ENCODE measurements around the gene NPY2R. TPM values are rescaled to one million over a fixed set of nuclear protein-coding genes. Genes with fewer than 3 reads are reported as not detected.

The NPY2R gene
- total and polyA plus RNA-seq, 2 donors = 0.24 to 1.3 TPM

GRCh38 chr4:155228713-155229112 is 20.3 kb downstream of the NPY2R start:
- DNase-seq (ENCODE audit: extremely low spot score) = no peak
- Histone ChIP-seq H3K27ac (ENCODE audit: low read depth) (no peak overlapping the region), H3K36me3 (ENCODE audit: insufficient read depth) (no peaks in the 10 kb centered on the region), H3K4me1 (ENCODE audit: insufficient read depth) (no peaks in the 10 kb centered on the region), H3K4me3 (ENCODE audit: low read depth, low read length) (no peak overlapping the region)

DNA sequence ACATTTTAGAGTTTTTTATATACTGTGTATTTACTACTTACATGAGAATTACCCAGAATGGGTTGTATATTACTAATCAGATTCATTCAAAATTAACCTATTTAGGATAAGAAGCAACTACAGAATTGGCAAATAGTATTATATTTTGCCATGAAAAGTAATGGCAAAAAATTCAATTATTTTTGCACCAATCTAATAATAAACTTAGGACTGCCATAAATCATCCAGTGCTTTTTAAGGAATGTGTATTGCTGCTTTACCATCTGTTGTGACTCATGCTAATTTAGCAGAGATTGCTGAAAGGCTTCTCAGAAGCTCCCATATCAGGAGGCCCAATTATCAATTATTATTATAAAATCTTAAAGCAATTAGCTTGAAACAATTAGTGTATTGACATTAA is 24.0 kb downstream of the NPY2R start:
- H3K4me3 ChIP-seq (ENCODE audit: low read depth, low read length) = no peak overlapping the region
- H3K4me1 ChIP-seq (ENCODE audit: insufficient read depth) = no peaks in the 10 kb centered on the region
- no peaks in the 10 kb centered on the region for H3K36me3 ChIP-seq (ENCODE audit: insufficient read depth)
- no peak overlapping the region for H3K27ac ChIP-seq (ENCODE audit: low read depth)
- no peak for DNase-seq (ENCODE audit: extremely low spot score)

DNA sequence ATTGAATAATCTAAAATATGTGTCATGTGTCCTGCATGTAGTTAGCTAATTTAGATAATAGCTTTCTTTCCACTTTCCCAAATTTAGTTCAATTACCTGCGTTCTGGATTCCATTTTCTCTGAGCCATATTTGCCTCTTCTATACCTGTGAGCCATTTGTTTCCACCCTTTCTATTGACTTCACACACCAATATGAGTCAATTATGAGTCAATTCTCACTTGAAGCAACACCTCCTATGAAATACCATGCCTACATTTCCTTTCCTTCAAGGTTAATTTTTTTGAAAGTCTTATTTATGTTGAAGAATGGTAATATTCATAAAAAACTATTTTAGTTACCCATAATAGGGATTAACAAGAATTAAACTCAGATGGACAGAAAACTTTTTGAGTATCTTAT is 25.8 kb downstream of the NPY2R start:
- H3K4me1 ChIP-seq (ENCODE audit: insufficient read depth) = no peaks in the 10 kb centered on the region

GRCh38 chr4:155237567-155237966 is 29.1 kb downstream of the NPY2R start:
- 67% methylated on average over 1 of the region's 1 CpG for WGBS
- Histone ChIP-seq H3K36me3 (ENCODE audit: insufficient read depth) (no peaks in the 10 kb centered on the region), H3K27ac (ENCODE audit: low read depth) (no peak overlapping the region), H3K4me1 (ENCODE audit: insufficient read depth) (no peaks in the 10 kb centered on the region), H3K4me3 (ENCODE audit: low read depth, low read length) (no peak overlapping the region)
- no peak for DNase-seq (ENCODE audit: extremely low spot score)

More for the DNA sequence above, 25.8 kb downstream of the NPY2R start:
- H3K4me3 ChIP-seq (ENCODE audit: low read depth, low read length) = no peak overlapping the region
- DNase-seq (ENCODE audit: extremely low spot score) = no peak
- no peaks in the 10 kb centered on the region for H3K36me3 ChIP-seq (ENCODE audit: insufficient read depth)
- H3K27ac ChIP-seq (ENCODE audit: low read depth) = no peak overlapping the region
- WGBS = 91% methylated on average over 1 of the region's 1 CpG

- no peak overlapping the region for H3K27ac ChIP-seq (ENCODE audit: low read depth)
- no peak overlapping the region for H3K4me3 ChIP-seq (ENCODE audit: low read depth, low read length)
- H3K36me3 ChIP-seq (ENCODE audit: insufficient read depth) = no peaks in the 10 kb centered on the region
- H3K4me1 ChIP-seq (ENCODE audit: insufficient read depth) = no peaks in the 10 kb centered on the region
- DNase-seq (ENCODE audit: extremely low spot score) = no peak
- 95% methylated on average over 4 of the region's 4 CpGs for WGBS
These were observed 32.8 kb downstream of the NPY2R start for GRCh38 chr4:155241225-155241624.

- H3K27ac ChIP-seq (ENCODE audit: low read depth) = no peak overlapping the region
- no peaks in the 10 kb centered on the region for H3K36me3 ChIP-seq (ENCODE audit: insufficient read depth)
- no peak overlapping the region for H3K4me3 ChIP-seq (ENCODE audit: low read depth, low read length)
- no peak for DNase-seq (ENCODE audit: extremely low spot score)
- no peaks in the 10 kb centered on the region for H3K4me1 ChIP-seq (ENCODE audit: insufficient read depth)
These were observed 33.2 kb downstream of the NPY2R start for GRCh38 chr4:155241664-155242063.

GRCh38 chr4:155245105-155245504 is 36.7 kb downstream of the NPY2R start:
- Histone ChIP-seq H3K36me3 (ENCODE audit: insufficient read depth) (no peaks in the 10 kb centered on the region), H3K27ac (ENCODE audit: low read depth) (no peak overlapping the region), H3K4me1 (ENCODE audit: insufficient read depth) (no peaks in the 10 kb centered on the region), H3K4me3 (ENCODE audit: low read depth, low read length) (no peak overlapping the region)
- WGBS = 89% methylated on average over 4 of the region's 4 CpGs
- no peak for DNase-seq (ENCODE audit: extremely low spot score)

DNA sequence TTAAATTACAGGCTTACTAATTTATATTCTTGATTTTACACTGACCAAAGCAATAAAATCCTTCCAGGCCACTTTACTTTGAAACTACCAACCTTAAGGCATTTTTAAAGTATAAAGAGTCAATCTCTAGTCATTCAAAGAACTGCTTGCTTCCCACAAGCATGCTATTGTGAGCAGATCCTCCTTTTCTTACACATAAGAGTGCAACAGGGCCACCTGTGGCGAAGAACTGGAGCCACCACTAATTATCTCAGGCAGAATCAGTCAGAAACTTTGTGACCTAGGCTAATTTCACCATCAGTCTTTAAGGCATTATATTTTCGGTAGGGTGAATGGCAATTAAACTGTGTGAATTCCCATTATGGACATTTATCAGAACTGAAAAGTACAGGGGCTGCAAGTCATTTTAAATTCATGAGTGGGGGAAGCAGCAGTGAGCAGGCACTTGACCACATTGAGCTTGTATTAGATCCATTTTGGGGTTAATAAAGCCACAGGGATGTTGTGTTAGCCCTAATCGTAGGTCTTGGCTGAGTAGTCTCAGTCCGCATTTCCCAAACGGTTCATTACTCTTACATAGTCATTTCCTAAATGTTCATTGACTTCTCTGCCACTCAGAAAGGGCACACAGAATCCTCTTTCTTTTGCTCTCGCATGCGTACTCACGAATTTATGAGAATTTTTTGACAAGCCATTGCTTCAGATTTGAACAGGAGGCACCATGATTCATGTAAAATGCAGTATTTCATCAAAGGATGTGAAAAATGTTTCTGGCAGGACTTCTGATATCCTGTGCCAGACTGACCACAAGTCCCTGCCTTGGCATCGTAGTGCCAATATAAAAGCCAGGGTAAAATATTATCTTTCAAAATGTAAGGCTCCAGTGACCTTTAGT is 39.8 kb downstream of the NPY2R start:
- no peak for DNase-seq (ENCODE audit: extremely low spot score)
- H3K4me3 ChIP-seq (ENCODE audit: low read depth, low read length) = no peak overlapping the region
- H3K27ac ChIP-seq (ENCODE audit: low read depth) = no peak overlapping the region
- H3K4me1 ChIP-seq (ENCODE audit: insufficient read depth) = no peaks in the 10 kb centered on the region
- WGBS = 76% methylated on average over 9 of the region's 9 CpGs
- no peaks in the 10 kb centered on the region for H3K36me3 ChIP-seq (ENCODE audit: insufficient read depth)

DNA sequence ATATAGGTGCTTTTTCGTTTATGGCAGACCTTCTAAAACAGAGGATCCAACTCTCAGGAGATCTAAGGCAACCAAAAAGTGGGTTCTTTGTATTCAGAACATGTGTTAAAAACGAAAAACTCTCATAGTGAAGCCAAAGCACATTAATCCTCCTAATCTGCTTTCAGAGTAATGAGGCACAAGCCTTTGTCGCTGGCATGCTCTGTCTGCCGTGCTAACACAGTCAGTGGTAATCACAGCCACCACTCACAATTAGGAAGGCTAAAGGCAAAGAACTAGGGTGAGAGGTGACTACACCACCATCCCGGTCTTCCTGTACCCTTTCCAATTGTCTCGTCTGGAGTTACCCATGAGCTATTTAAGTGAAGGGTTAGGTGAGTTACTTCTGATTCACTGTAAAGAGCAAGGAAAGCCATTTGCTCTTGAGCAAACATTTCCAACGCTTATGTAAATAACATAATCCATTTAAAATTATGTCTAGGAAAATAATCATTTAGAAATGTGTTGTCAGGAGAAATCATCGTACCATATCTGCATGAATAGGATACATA is 40.7 kb downstream of the NPY2R start:
- DNase-seq (ENCODE audit: extremely low spot score) = no peak
- Histone ChIP-seq H3K4me1 (ENCODE audit: insufficient read depth) (no peaks in the 10 kb centered on the region), H3K4me3 (ENCODE audit: low read depth, low read length) (no peak overlapping the region), H3K27ac (ENCODE audit: low read depth) (no peak overlapping the region), H3K36me3 (ENCODE audit: insufficient read depth) (no peaks in the 10 kb centered on the region)
- 50% methylated on average over 8 of the region's 8 CpGs for WGBS

DNA sequence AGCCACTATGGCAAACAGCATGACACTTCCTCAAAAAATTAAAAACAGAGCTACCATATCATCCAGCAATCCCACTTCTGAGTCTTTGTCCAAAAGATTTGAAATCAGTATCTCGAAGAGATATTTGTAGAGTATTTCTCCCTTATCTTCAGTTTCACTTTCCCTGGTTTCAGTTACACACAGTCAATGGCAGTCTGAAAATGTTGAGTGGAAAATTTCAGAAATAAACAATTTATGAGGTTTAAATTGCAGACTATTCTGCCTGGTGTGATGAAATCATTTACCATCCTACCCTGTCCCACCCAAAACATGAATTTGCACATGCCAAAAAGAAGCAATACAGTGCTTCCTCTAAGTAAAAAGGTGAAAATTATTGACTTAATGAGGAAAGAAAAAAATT is 43.9 kb downstream of the NPY2R start:
- Histone ChIP-seq H3K4me3 (ENCODE audit: low read depth, low read length) (no peak overlapping the region), H3K4me1 (ENCODE audit: insufficient read depth) (no peaks in the 10 kb centered on the region), H3K27ac (ENCODE audit: low read depth) (no peak overlapping the region), H3K36me3 (ENCODE audit: insufficient read depth) (no peaks in the 10 kb centered on the region)
- no peak for DNase-seq (ENCODE audit: extremely low spot score)
- 51% methylated on average over 1 of the region's 1 CpG for WGBS

DNA sequence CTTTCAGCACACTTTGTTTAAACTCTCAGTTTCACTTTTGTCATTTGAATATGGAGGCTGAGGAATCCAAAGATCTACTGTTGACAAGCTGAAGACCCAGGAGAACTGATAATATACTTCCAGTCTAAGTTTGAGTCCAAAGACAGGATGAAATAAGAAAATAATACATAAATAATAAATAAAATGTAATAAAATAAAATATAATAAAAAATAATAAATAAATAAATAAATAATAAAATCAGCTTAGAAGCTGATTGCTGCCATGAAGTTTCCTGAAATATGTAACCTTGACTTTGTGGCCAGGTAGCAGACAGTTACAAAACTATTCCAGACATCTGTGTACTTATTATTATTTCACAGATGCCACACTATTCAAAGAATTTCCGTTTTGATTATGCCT is 55.0 kb downstream of the NPY2R start:
- Histone ChIP-seq H3K36me3 (ENCODE audit: insufficient read depth) (no peaks in the 10 kb centered on the region), H3K4me3 (ENCODE audit: low read depth, low read length) (no peak overlapping the region), H3K27ac (ENCODE audit: low read depth) (no peak overlapping the region), H3K4me1 (ENCODE audit: insufficient read depth) (no peaks in the 10 kb centered on the region)
- no peak for DNase-seq (ENCODE audit: extremely low spot score)
- WGBS = 83% methylated on average over 1 of the region's 1 CpG

DNA sequence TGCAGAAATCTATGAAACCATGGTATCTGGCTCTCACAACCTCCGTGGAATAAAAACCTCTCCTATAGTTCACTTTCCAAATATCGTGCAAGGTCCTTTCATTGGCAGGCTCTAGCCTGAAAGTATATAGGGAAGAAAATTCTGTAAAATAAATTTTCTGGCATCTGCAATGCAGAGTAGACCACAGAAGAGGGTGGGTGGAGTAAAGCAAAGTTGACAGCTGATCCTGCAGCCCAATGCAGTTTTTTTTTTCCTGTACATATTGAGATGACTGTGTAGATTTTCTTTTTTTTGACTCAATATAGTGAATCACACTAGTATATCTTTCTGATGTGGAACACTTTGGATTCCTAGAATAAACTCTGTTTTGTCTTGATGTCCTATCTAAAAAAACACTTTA is 56.7 kb downstream of the NPY2R start:
- Histone ChIP-seq H3K27ac (ENCODE audit: low read depth) (no peak overlapping the region), H3K4me1 (ENCODE audit: insufficient read depth) (no peaks in the 10 kb centered on the region), H3K4me3 (ENCODE audit: low read depth, low read length) (no peak overlapping the region), H3K36me3 (ENCODE audit: insufficient read depth) (no peaks in the 10 kb centered on the region)
- DNase-seq (ENCODE audit: extremely low spot score) = no peak
- WGBS = 80% methylated on average over 2 of the region's 2 CpGs
